ENCODE data around the gene ACTR3C.
"Not testable (repeated sequence)": the region's sequence is repeated elsewhere in the genome, so short reads cannot be mapped to it uniquely, and the experiment has no call there.

DNA sequence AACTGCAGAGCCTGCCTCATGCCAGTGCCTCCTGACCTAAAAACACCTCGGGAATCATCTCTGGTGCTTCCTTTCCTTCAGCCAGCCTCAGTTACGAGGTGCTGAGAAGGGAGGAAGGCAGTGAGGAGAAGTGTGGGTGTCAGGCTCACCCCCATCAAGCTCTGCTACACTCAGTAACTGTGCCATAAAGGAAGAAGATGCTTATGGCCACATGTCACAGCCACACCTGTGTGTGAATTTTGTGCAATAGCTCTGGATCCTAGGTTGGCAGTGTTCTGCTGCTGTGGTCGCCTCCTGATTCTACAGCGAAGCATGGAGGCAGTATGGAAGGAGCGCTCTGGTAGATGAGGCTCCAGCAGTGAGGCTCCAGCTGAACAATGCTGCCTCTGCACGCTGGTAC is 34.5 kb downstream of the ACTR3C start:
- TF ChIP-seq POLR2AphosphoS5, CTCF, POLR2A (IDR thresholded peaks at IDR 0.05): not testable (repeated sequence)
